ENCODE measurements around the gene LSP1.

DNA sequence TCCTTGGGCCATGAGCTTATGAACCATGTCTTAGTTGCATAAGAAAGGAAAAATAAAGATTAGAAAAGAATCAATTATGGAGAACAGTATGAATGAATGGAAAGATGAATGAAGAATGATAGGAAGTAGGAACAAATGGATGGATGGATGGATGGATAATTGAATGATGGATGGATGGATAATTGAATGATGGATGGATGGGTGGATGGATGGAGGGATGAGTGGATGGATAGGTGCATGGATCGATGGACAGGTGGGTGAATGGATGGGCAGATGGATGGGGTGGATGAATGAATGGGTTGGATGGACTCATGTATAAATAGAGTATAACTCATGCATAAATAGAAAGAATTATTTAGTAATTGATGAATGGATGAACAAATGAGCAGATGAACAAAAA is 7.2 kb downstream of the LSP1 start:
- TF ChIP-seq MYC (CRISPR knock-in tag; IDR thresholded peaks at IDR 0.05; ENCODE audit: borderline replicate concordance) = no peak
- TF ChIP-seq, protein P1, sequence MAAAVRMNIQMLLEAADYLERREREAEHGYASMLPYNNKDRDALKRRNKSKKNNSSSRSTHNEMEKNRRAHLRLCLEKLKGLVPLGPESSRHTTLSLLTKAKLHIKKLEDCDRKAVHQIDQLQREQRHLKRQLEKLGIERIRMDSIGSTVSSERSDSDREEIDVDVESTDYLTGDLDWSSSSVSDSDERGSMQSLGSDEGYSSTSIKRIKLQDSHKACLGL (CRISPR knock-in tag; IDR thresholded peaks at IDR 0.05) = no peak
- TF ChIP-seq, protein P2, sequence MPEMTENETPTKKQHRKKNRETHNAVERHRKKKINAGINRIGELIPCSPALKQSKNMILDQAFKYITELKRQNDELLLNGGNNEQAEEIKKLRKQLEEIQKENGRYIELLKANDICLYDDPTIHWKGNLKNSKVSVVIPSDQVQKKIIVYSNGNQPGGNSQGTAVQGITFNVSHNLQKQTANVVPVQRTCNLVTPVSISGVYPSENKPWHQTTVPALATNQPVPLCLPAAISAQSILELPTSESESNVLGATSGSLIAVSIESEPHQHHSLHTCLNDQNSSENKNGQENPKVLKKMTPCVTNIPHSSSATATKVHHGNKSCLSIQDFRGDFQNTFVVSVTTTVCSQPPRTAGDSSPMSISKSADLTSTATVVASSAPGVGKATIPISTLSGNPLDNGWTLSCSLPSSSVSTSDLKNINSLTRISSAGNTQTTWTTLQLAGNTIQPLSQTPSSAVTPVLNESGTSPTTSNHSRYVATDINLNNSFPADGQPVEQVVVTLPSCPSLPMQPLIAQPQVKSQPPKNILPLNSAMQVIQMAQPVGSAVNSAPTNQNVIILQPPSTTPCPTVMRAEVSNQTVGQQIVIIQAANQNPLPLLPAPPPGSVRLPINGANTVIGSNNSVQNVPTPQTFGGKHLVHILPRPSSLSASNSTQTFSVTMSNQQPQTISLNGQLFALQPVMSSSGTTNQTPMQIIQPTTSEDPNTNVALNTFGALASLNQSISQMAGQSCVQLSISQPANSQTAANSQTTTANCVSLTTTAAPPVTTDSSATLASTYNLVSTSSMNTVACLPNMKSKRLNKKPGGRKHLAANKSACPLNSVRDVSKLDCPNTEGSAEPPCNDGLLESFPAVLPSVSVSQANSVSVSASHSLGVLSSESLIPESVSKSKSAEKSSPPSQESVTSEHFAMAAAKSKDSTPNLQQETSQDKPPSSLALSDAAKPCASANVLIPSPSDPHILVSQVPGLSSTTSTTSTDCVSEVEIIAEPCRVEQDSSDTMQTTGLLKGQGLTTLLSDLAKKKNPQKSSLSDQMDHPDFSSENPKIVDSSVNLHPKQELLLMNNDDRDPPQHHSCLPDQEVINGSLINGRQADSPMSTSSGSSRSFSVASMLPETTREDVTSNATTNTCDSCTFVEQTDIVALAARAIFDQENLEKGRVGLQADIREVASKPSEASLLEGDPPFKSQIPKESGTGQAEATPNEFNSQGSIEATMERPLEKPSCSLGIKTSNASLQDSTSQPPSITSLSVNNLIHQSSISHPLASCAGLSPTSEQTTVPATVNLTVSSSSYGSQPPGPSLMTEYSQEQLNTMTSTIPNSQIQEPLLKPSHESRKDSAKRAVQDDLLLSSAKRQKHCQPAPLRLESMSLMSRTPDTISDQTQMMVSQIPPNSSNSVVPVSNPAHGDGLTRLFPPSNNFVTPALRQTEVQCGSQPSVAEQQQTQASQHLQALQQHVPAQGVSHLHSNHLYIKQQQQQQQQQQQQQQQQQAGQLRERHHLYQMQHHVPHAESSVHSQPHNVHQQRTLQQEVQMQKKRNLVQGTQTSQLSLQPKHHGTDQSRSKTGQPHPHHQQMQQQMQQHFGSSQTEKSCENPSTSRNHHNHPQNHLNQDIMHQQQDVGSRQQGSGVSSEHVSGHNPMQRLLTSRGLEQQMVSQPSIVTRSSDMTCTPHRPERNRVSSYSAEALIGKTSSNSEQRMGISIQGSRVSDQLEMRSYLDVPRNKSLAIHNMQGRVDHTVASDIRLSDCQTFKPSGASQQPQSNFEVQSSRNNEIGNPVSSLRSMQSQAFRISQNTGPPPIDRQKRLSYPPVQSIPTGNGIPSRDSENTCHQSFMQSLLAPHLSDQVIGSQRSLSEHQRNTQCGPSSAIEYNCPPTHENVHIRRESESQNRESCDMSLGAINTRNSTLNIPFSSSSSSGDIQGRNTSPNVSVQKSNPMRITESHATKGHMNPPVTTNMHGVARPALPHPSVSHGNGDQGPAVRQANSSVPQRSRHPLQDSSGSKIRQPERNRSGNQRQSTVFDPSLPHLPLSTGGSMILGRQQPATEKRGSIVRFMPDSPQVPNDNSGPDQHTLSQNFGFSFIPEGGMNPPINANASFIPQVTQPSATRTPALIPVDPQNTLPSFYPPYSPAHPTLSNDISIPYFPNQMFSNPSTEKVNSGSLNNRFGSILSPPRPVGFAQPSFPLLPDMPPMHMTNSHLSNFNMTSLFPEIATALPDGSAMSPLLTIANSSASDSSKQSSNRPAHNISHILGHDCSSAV (CRISPR knock-in tag; IDR thresholded peaks at IDR 0.05; ENCODE audit: borderline replicate concordance) = no peak
- TF ChIP-seq TCF7 (IDR thresholded peaks at IDR 0.05; ENCODE audit: low read depth) = no peak
- TF ChIP-seq TAF1 (CRISPR knock-in tag; IDR thresholded peaks at IDR 0.05) = no peak
- TF ChIP-seq RFX5 (IDR thresholded peaks at IDR 0.05; ENCODE audit: low read depth, low read length) = no peak
- no peak for TF ChIP-seq NCOA1 (CRISPR knock-in tag; IDR thresholded peaks at IDR 0.05)

All from HepG2 (cell line).